Measurements from ENCODE around the gene STOML2. TPM values are rescaled to one million over a fixed set of nuclear protein-coding genes. Genes with fewer than 3 reads are reported as not detected.

The STOML2 gene
- total RNA-seq, 6 experiments from 2014 or later, result 59.8 to 102 (median 69.3) TPM

GRCh38 chr9:35108461-35108860, 5.5 kb upstream of the STOML2 start:
- 90% methylated on average over 6 of the region's 6 CpGs for WGBS (ENCODE audit: insufficient coverage, low coverage, low lambda C conversion rate, missing lambda C conversion rate)
- H3K27me3 ChIP-seq, result no peaks in the 10 kb centered on the region
- no peak overlapping the region for H3K4me3 ChIP-seq
- intact Hi-C loops (cut with DNase I), result no loop called here
- TF ChIP-seq CTCF (IDR thresholded peaks at IDR 0.05) (no peak), POLR2A (IDR thresholded peaks at IDR 0.05) (no peak)
- H3K9me3 ChIP-seq, result no peaks in the 10 kb centered on the region
- no peak for DNase-seq
- ATAC-seq, result no peak
- peaks cover 0 to 42% (median 12%) of the 10 kb centered on the region in 4 donors for H3K36me3 ChIP-seq
- peaks cover 0 to 34% (median 14%) of the 10 kb centered on the region in 4 donors for H3K4me1 ChIP-seq
- H3K27ac ChIP-seq, result no peak overlapping the region

GRCh38 chr9:35107297-35108290, 4.7 kb upstream of the STOML2 start:
- WGBS (ENCODE audit: insufficient coverage, low coverage, low lambda C conversion rate, missing lambda C conversion rate), result 100% methylated on average over 1 of the region's 18 CpGs
- peaks cover 0 to 29% (median 14%) of the 10 kb centered on the region in 4 donors for H3K4me1 ChIP-seq
- TF ChIP-seq CTCF (IDR thresholded peaks at IDR 0.05), result no peak
- no peak for TF ChIP-seq POLR2A (IDR thresholded peaks at IDR 0.05)
- H3K36me3 ChIP-seq, result peaks cover 0 to 42% (median 12%) of the 10 kb centered on the region in 4 donors
- ATAC-seq, result no peak
- H3K4me3 ChIP-seq, result no peak overlapping the region
- intact Hi-C loops (cut with DNase I), result no loop called here
- H3K9me3 ChIP-seq, result no peaks in the 10 kb centered on the region
- no peaks in the 10 kb centered on the region for H3K27me3 ChIP-seq
- DNase-seq, result no peak
- H3K27ac ChIP-seq, result no peak overlapping the region

- DNase-seq, result no peak
- no peak overlapping the region for H3K27ac ChIP-seq
- H3K36me3 ChIP-seq, result peaks cover 0 to 45% (median 12%) of the 10 kb centered on the region in 4 donors
- no peaks in the 10 kb centered on the region for H3K9me3 ChIP-seq
- no peak for ATAC-seq
- no peaks in the 10 kb centered on the region for H3K27me3 ChIP-seq
- 93% methylated on average over 6 of the region's 7 CpGs for WGBS (ENCODE audit: insufficient coverage, low coverage, low lambda C conversion rate, missing lambda C conversion rate)
- H3K4me1 ChIP-seq, result peaks cover 0 to 30% (median 10%) of the 10 kb centered on the region in 4 donors
- TF ChIP-seq POLR2A (IDR thresholded peaks at IDR 0.05) (no peak), CTCF (IDR thresholded peaks at IDR 0.05) (no peak)
- intact Hi-C loops (cut with DNase I), result no loop called here
- no peak overlapping the region for H3K4me3 ChIP-seq
Measured at GRCh38 chr9:35106343-35106730, 3.4 kb upstream of the STOML2 start.

- Histone ChIP-seq H3K4me1 (peaks cover 0 to 26% (median 9%) of the 10 kb centered on the region in 4 donors), H3K4me3 (no peak overlapping the region), H3K36me3 (peaks cover 0 to 51% (median 12%) of the 10 kb centered on the region in 4 donors), H3K27me3 (no peaks in the 10 kb centered on the region), H3K9me3 (no peaks in the 10 kb centered on the region), H3K27ac (no peak overlapping the region)
- WGBS (ENCODE audit: insufficient coverage, low coverage, low lambda C conversion rate, missing lambda C conversion rate), result 96% methylated on average over 4 of the region's 13 CpGs
- no peak for ATAC-seq
- TF ChIP-seq CTCF (IDR thresholded peaks at IDR 0.05) (no peak), POLR2A (IDR thresholded peaks at IDR 0.05) (no peak)
- no peak for DNase-seq
- intact Hi-C loops (cut with DNase I), result no loop called here
Measured at GRCh38 chr9:35105571-35106342, 2.8 kb upstream of the STOML2 start.

Measured in right lobe of liver (tissue), 6 donors.